ENCODE data around the gene ZNF281.

GRCh38 chr1:200448034-200448762 is 38.4 kb upstream of the ZNF281 start:
- TF ChIP-seq CTCF (IDR thresholded peaks at IDR 0.05 in 8 of 11, conservative IDR thresholded peaks at IDR 0.05 in 3 of 11), result no peak
- TF ChIP-seq POLR2AphosphoS5 (IDR thresholded peaks at IDR 0.05), result no peak
- TF ChIP-seq POLR2A (IDR thresholded peaks at IDR 0.05), result no peak

Data from spleen (tissue), 7 donors.